Uterus (tissue), 4 donors: Measurements from ENCODE around the gene CFAP20DC. TPM values are rescaled to one million over a fixed set of nuclear protein-coding genes. Genes with fewer than 3 reads are reported as not detected.

Source experiments
- DNase-seq, 2 donors: peaks; one replicate each; pipeline ENCODE4 v3.0.0-alpha.2; 2019 to 2020
- H3K27ac ChIP-seq, 2 donors: fragments of 200-600 bp; sonication (generic); 1 replicate in 1 of 2; 2 replicates in 1 of 2; pipeline ENCODE4 v1.5.1; 2016 to 2018
- H3K27me3 ChIP-seq, 2 donors: fragments of 200-600 bp; sonication (generic); one replicate each; pipeline ENCODE4 v1.5.1; 2018 to 2019; ENCODE audit warnings: control low read depth in 1 of 2
- H3K36me3 ChIP-seq, 2 donors: fragments of 200-600 bp; sonication (generic); one replicate each; pipeline ENCODE4 v1.5.1; 2019; ENCODE audit warnings: control low read depth in 1 of 2
- H3K4me1 ChIP-seq, 2 donors: fragments of 200-600 bp; sonication (generic); one replicate each; pipeline ENCODE4 v1.5.1; 2018 to 2019; ENCODE audit warnings: control low read depth in 1 of 2
- H3K4me3 ChIP-seq, 2 donors: fragments of 200-600 bp; sonication (generic); 1 replicate in 1 of 2; 2 replicates in 1 of 2; pipeline ENCODE4 v1.5.1; 2018 to 2019; ENCODE audit warnings: mild to moderate bottlenecking in 1 of 2
- H3K9me3 ChIP-seq, 2 donors: fragments of 200-600 bp; sonication (generic); one replicate each; pipeline ENCODE4 v1.5.1; 2019; ENCODE audit warnings: control low read depth in 1 of 2
- POLR2A ChIP-seq, 2 donors: fragments of 450-650 bp; IDR thresholded peaks; one replicate each; pipeline ENCODE4 v1.6.1; 2016; ENCODE audit warnings: antibody characterized with exemption in 2 of 2, mild to moderate bottlenecking in 1 of 2, moderate library complexity in 1 of 2
- intact Hi-C: fragments of 100-400 bp; cut with DNase I; formaldehyde crosslinking; loops from one replicate; pipeline ENCODE4 v1.15.1; 2023; ENCODE audit warnings: low total_unique reads
- total RNA-seq, 4 donors: library from RNA; depleted of rRNA in 3 of 4; stranded (reverse); fragments of >200 nt in 3 of 4; gene quantifications; one replicate each; pipeline versions ENCODE4 v1.1.0 to v1.2.4, GENCODE V29; 2014 to 2023
- TF ChIP-seq, protein P1 (sequence below), 4 experiments: fragments of 200-600 bp in 2 of 4; fragments of 450-650 bp in 2 of 4; sonication (generic) in 2 of 4; IDR thresholded peaks; one replicate each; pipeline ENCODE4 v1.5.1; 2016 to 2019; ENCODE audit warnings: antibody characterized with exemption in 4 of 4, mild to moderate bottlenecking in 2 of 4, moderate library complexity in 1 of 4
- donor health status: DM: yes; HTN: yes; CAD: no.

Gene CFAP20DC
- total RNA-seq, 4 donors from 2014 or later: under 0.01 to 5.1 TPM; not detected in 2

DNA sequence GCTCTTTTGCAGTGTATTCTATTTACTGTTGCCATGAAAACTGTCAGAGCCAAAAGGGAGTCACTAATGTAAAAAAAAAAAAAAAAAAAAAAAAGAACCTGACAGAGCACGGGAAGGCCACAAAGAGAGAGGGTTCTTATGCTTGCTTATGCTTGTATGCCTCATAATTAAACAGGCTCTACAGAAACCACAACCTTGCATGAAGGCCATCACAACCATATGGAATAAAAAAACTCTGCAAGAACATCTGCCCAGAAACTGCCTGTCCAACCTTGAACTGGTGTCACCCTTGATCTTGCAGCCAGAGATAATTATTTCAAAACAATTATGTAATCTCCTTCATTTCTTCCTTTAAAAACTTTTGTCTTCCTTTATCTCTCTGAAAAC lies 50.1 kb downstream of the CFAP20DC start:
- H3K27me3 ChIP-seq: no peaks in the 10 kb centered on the region
- intact Hi-C loops: no loop called here
- no peaks in the 10 kb centered on the region for H3K4me1 ChIP-seq
- no peak overlapping the region for H3K4me3 ChIP-seq
- no peak for TF ChIP-seq POLR2A (IDR thresholded peaks at IDR 0.05)
- TF ChIP-seq, protein P1, sequence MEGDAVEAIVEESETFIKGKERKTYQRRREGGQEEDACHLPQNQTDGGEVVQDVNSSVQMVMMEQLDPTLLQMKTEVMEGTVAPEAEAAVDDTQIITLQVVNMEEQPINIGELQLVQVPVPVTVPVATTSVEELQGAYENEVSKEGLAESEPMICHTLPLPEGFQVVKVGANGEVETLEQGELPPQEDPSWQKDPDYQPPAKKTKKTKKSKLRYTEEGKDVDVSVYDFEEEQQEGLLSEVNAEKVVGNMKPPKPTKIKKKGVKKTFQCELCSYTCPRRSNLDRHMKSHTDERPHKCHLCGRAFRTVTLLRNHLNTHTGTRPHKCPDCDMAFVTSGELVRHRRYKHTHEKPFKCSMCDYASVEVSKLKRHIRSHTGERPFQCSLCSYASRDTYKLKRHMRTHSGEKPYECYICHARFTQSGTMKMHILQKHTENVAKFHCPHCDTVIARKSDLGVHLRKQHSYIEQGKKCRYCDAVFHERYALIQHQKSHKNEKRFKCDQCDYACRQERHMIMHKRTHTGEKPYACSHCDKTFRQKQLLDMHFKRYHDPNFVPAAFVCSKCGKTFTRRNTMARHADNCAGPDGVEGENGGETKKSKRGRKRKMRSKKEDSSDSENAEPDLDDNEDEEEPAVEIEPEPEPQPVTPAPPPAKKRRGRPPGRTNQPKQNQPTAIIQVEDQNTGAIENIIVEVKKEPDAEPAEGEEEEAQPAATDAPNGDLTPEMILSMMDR (IDR thresholded peaks at IDR 0.05): no peak
- no peaks in the 10 kb centered on the region for H3K9me3 ChIP-seq
- H3K27ac ChIP-seq: no peak overlapping the region
- no peak for DNase-seq
- no peaks in the 10 kb centered on the region for H3K36me3 ChIP-seq

DNA sequence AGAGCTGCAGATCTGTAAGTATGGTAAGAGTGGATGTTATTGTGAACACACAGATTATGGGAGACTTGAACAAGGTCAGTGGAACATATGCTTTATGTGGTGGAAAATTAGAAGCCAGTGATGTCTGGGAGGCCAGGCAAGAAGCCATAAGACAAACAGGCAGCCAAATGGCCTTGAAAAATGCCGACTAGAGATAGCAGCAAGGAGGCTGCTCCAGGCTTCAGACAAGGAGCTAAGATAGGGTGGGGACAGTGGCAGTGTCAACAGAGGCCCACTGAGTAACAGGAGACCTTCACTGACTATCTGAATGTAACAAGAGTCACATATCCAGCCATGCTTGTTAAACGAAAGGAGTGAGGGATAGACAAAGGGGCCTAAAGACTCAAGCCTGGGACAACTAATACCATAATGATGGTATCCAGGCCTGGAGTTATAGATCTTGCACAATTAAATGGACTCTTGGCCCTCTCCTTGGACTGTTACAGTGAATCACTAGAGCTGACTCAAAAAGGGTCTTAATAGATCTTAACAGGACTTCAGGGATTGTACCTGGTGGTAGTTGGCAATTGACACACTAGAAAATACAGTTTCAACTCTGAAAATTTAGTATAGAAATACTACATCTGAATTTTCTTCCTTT lies 50.6 kb downstream of the CFAP20DC start:
- intact Hi-C loops: no loop called here
- TF ChIP-seq POLR2A (IDR thresholded peaks at IDR 0.05): no peak
- TF ChIP-seq, protein P1 (IDR thresholded peaks at IDR 0.05): no peak
- Histone ChIP-seq H3K4me3 (no peak overlapping the region), H3K4me1 (no peaks in the 10 kb centered on the region), H3K27ac (no peak overlapping the region), H3K27me3 (no peaks in the 10 kb centered on the region), H3K36me3 (no peaks in the 10 kb centered on the region), H3K9me3 (no peaks in the 10 kb centered on the region)
- DNase-seq: no peak

DNA sequence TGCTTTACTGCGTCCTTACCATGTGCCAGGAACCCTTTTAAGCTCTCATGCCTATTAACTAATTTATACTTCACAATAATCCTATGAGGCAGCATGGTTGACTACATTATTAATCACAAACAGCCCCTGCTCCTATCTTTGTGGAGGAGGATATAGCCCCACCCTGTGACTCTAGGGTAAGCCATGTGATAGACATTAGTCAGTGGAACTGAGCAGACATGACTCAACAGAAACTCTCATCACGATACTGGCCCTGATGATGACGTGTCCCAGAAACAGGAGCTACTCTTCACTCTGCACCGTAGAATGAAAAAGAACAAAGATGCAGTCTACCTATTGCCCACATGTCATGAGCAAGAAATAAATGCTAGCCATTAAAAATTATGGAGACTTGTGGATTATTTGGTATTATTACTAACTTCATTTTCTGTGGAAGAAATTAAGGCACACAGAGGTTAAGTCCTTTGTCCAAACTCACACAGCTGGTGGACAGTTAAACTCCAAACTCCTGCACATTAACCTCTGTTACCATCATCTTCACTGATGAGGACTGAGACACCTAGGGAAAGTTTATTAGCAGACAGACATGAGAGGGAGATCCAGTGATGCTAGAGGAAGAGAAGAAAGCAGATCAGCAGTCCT lies 51.2 kb downstream of the CFAP20DC start:
- intact Hi-C loops: no loop called here
- Histone ChIP-seq H3K36me3 (no peaks in the 10 kb centered on the region), H3K27ac (no peak overlapping the region), H3K4me1 (no peaks in the 10 kb centered on the region), H3K27me3 (no peaks in the 10 kb centered on the region), H3K9me3 (no peaks in the 10 kb centered on the region), H3K4me3 (no peak overlapping the region)
- DNase-seq: no peak
- TF ChIP-seq, protein P1 (IDR thresholded peaks at IDR 0.05): no peak
- TF ChIP-seq POLR2A (IDR thresholded peaks at IDR 0.05): no peak

DNA sequence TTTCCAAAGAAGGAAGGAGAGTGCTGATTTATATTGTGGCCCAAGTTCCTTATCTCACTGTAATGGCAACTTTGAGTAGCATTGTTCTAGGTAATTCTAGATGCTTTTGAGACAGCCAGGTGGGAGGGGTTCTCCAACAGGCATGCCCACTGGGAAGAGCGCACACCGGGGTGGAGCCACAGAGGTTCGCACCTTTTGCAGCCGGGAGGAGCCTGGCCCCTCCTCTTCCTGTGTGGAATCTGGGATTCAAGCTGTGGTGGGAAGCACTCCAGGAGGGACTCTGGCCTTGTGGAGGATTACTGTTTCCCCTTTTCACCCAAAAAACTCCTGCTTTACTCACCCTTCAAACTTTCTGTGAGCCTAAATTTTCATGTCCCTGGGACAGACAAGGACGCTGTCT lies 53.1 kb downstream of the CFAP20DC start:
- intact Hi-C loops: no loop called here
- TF ChIP-seq, protein P1 (IDR thresholded peaks at IDR 0.05): no peak
- no peak for TF ChIP-seq POLR2A (IDR thresholded peaks at IDR 0.05)

DNA sequence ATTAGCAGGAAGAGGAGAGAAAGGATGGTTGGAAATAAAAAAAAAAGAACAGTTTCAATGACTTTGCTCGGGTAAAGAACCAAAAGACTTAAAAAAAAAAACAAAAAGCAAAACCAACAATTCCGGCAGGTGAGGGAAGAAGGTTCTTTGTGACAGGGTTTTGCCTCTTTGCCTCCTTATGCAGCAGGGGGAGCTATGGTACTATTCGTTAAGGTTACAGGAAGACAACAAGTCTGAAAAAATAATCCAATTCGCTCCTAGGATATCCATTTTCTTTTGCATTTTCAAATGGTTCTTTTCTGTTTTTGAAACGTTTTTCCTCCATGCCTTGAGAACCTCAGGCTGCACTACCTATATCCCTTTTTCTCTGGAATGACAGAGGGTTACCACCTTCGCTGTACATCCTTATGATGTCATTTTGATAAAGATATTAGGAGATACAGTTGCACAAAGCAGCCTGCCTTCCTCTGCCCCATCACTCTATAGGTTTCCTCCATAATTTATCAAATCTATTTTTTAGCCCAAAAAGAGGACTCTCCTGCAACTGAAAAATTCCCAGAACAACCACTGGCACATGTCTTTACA lies 55.0 kb downstream of the CFAP20DC start:
- Histone ChIP-seq H3K27ac (no peak overlapping the region), H3K4me1 (no peaks in the 10 kb centered on the region), H3K4me3 (no peak overlapping the region), H3K36me3 (no peaks in the 10 kb centered on the region), H3K9me3 (no peaks in the 10 kb centered on the region), H3K27me3 (no peaks in the 10 kb centered on the region)
- no peak for TF ChIP-seq POLR2A (IDR thresholded peaks at IDR 0.05)
- TF ChIP-seq, protein P1 (IDR thresholded peaks at IDR 0.05): peak; percentile 16 to 40 (median 32)
- intact Hi-C loops: no loop called here
- DNase-seq: no peak

More for the DNA sequence above, 53.1 kb downstream of the CFAP20DC start:
- Histone ChIP-seq H3K27ac (no peak overlapping the region), H3K4me1 (no peaks in the 10 kb centered on the region), H3K36me3 (no peaks in the 10 kb centered on the region), H3K9me3 (no peaks in the 10 kb centered on the region), H3K27me3 (no peaks in the 10 kb centered on the region), H3K4me3 (no peak overlapping the region)
- DNase-seq: no peak
